Lung (tissue), 12 donors: Measurements from ENCODE around the gene FADS6. TPM values are rescaled to one million over a fixed set of nuclear protein-coding genes. Genes with fewer than 3 reads are reported as not detected.

Experiments
- ATAC-seq: fragments of 200-7000 bp; cut with Tn5 transposase; one replicate; pipeline ENCODE4 v1.9.1; 2020; ENCODE audit warnings: moderate number of reproducible peaks; ENCODE audit not compliant: insufficient read depth, low FRiP score
- DNase-seq, 3 donors: peaks; one replicate each; pipeline ENCODE4 v3.0.0-alpha.2; 2013 to 2017
- H3K27ac ChIP-seq, 2 donors: one replicate each; pipeline ENCODE4 v1.5.1; 2013; ENCODE audit warnings: mild to moderate bottlenecking in 2 of 2, moderate library complexity in 2 of 2, control low read depth in 1 of 2, inconsistent platforms in 1 of 2, low read depth in 1 of 2, low read length in 1 of 2
- H3K27me3 ChIP-seq, 3 donors: one replicate each; pipeline ENCODE4 v1.5.1; 2013; ENCODE audit warnings: low read length in 2 of 3; ENCODE audit not compliant: control insufficient read depth in 3 of 3, insufficient read depth in 3 of 3
- H3K36me3 ChIP-seq, 4 donors: one replicate each; pipeline ENCODE4 v1.5.1; 2013; ENCODE audit warnings: low read length in 4 of 4, mild to moderate bottlenecking in 1 of 4, moderate library complexity in 1 of 4; ENCODE audit not compliant: control insufficient read depth in 4 of 4, insufficient read depth in 4 of 4
- H3K4me1 ChIP-seq, 5 donors: one replicate each; pipeline ENCODE4 v1.5.1; 2013; ENCODE audit warnings: low read length in 5 of 5, mild to moderate bottlenecking in 2 of 5, moderate library complexity in 1 of 5; ENCODE audit not compliant: control insufficient read depth in 5 of 5, insufficient read depth in 5 of 5
- H3K4me3 ChIP-seq: one replicate; pipeline ENCODE4 v1.5.1; 2013; ENCODE audit warnings: mild to moderate bottlenecking, control low read depth, moderate library complexity
- H3K9ac ChIP-seq, 2 donors: one replicate each; pipeline ENCODE4 v1.5.1; 2013; ENCODE audit warnings: low read length in 2 of 2, control low read depth in 1 of 2; ENCODE audit not compliant: insufficient read depth in 1 of 2
- H3K9me3 ChIP-seq, 4 donors: one replicate each; pipeline ENCODE4 v1.5.1; 2013; ENCODE audit warnings: low read length in 3 of 4, mild to moderate bottlenecking in 1 of 4, moderate library complexity in 1 of 4; ENCODE audit not compliant: control insufficient read depth in 4 of 4, insufficient read depth in 3 of 4
- CTCF ChIP-seq: IDR thresholded peaks from 2 replicates; pipeline ENCODE4 v1.5.1; 2012; ENCODE audit warnings: mild to moderate bottlenecking; ENCODE audit errors: control extremely low read depth, extremely low read depth
- WGBS, 2 donors: extraction: QIAGEN DNeasy Blood & Tissue Kit; methylation state at CpG; one replicate each; pipeline ENCODE4 v1.1.7; 2013; 5-methylcytosine and 5-hydroxymethylcytosine counted together
- polyA plus RNA-seq, 2 donors: library from polyadenylated mRNA; stranded (reverse); fragments of 200-250 nt; gene quantifications; one replicate each; pipeline ENCODE4 v1.2.1, GENCODE V29; 2013
- total RNA-seq, 2 donors: library from RNA; depleted of rRNA in 1 of 2; stranded (reverse); fragments of >200 nt in 1 of 2; gene quantifications; one replicate each; pipeline ENCODE4 v1.2.1, GENCODE V29; 2014 to 2021
- donor health status: control.
- donor health status: control.
- donor health status: Bipolar disorder and iron deficiency.
- donor health status: healthy.
- donor health status: DM: yes; HTN: yes; CAD: no.

FADS6 gene
- total and polyA plus RNA-seq, 4 donors, result not detected

GRCh38 chr17:74860229-74860871 lies 33.1 kb downstream of the FADS6 start:
- Histone ChIP-seq H3K9ac (no peak overlapping the region), H3K36me3 (peaks cover 0 to 2% (median 0%) of the 10 kb centered on the region in 4 donors), H3K27me3 (peaks cover 5 to 56% (median 38%) of the 10 kb centered on the region in 3 donors), H3K9me3 (peaks cover 0 to 2% (median 0%) of the 10 kb centered on the region in 4 donors), H3K27ac (no peak overlapping the region), H3K4me1 (peaks cover 0 to 12% (median 3%) of the 10 kb centered on the region in 5 donors), H3K4me3 (no peak overlapping the region)
- no peak for ATAC-seq
- DNase-seq, result no peak
- TF ChIP-seq CTCF, result no peak
- 3 to 4% methylated on average over 43 to 44 of the region's 44 CpGs for WGBS, 2 donors

GRCh38 chr17:74859459-74860228 lies 33.8 kb downstream of the FADS6 start, which contains the start of gene GRIN2C:
TSS of gene GRIN2C (minus strand) at chr17:74859885. CDS start at chr17:74855092, 4,793 bp downstream.
- H3K27ac ChIP-seq, result no peak within 1 kb of the TSS
- no peak within 1 kb of the TSS for H3K4me3 ChIP-seq
- peaks cover 5 to 62% (median 42%) of the 10 kb centered on the region in 3 donors for H3K27me3 ChIP-seq
- no peak within 1 kb of the TSS for H3K9ac ChIP-seq
- H3K9me3 ChIP-seq, result peaks cover 0 to 2% (median 0%) of the 10 kb centered on the region in 4 donors
- H3K4me1 ChIP-seq, result peaks cover 0 to 12% (median 3%) of the 10 kb centered on the region in 5 donors
- DNase-seq (no peak), ATAC-seq (no peak)
- TF ChIP-seq CTCF, result no peak
- H3K36me3 ChIP-seq, result peaks cover 0 to 2% (median 0%) of the 10 kb centered on the region in 4 donors
- 3 to 4% methylated on average over 56 to 72 of the region's 72 CpGs for WGBS, 2 donors

- no peak for ATAC-seq
- Histone ChIP-seq H3K4me3 (no peak overlapping the region), H3K27ac (no peak overlapping the region), H3K36me3 (peaks cover 0 to 2% (median 0%) of the 10 kb centered on the region in 4 donors), H3K4me1 (peaks cover 0 to 12% (median 3%) of the 10 kb centered on the region in 5 donors), H3K9me3 (peaks cover 0 to 2% (median 0%) of the 10 kb centered on the region in 4 donors), H3K9ac (no peak overlapping the region), H3K27me3 (peaks cover 5 to 69% (median 47%) of the 10 kb centered on the region in 3 donors)
- WGBS, 2 donors, result 52 to 55% methylated on average over 12 of the region's 12 CpGs
- TF ChIP-seq CTCF, result no peak
- DNase-seq, result no peak
These were observed 34.6 kb downstream of the FADS6 start for GRCh38 chr17:74858672-74859458.
